ENCODE results near the gene B2M. TPM values are rescaled to one million over a fixed set of nuclear protein-coding genes. Genes with fewer than 3 reads are reported as not detected.

The B2M gene
- total RNA-seq (2014; rRNA removed; shearing (Covaris generic)): 729 and 792 TPM in 2 replicates

- peak within 1 kb of the TSS; percentile 87 for H3K4me3 ChIP-seq
- H3K27me3 ChIP-seq: no peaks in the 10 kb centered on the region
- peaks cover 13% of the 10 kb centered on the region for H3K36me3 ChIP-seq
- H3K4me1 ChIP-seq: 0 out of 2 replicates have a peak, but pooled peaks cover 6% of the 10 kb centered on the region
- H3K9me3 ChIP-seq (replicated peaks): no peaks in the 10 kb centered on the region
- H3K27ac ChIP-seq: peak within 1 kb of the TSS; percentile 79
- DNase-seq: peak; percentile 95 to 98
Observed at GRCh38 chr15:44711096-44711742, at the start of gene B2M, which contains the start of gene PATL2. Gene B2M, plus strand, starts transcription at chr15:44711517. Its CDS starts 30 bp downstream, at chr15:44711547. Gene PATL2, minus strand, starts transcription at chr15:44711323. Its CDS starts 34,833 bp downstream, at chr15:44676490.

- no peak for DNase-seq
- Histone ChIP-seq H3K4me1 (peaks cover 3% of the 10 kb centered on the region), H3K27me3 (no peaks in the 10 kb centered on the region), H3K36me3 (peaks cover 16% of the 10 kb centered on the region; the same call in 1 of the 2 replicates), H3K9me3 (replicated peaks) (no peaks in the 10 kb centered on the region), H3K4me3 (no peak overlapping the region), H3K27ac (no peak overlapping the region)
Observed at GRCh38 chr15:44661576-44661975, 49.7 kb upstream of the B2M start.

- Histone ChIP-seq H3K27me3 (no peaks in the 10 kb centered on the region), H3K4me3 (peak overlapping the region; percentile 89), H3K4me1 (peaks cover 3% of the 10 kb centered on the region), H3K27ac (peak overlapping the region; percentile 88), H3K9me3 (replicated peaks) (no peaks in the 10 kb centered on the region), H3K36me3 (peaks cover 7% of the 10 kb centered on the region; the same call in 1 of the 2 replicates)
- peak; percentile 72 to 78 for DNase-seq
Observed at GRCh38 chr15:44662478-44663409, 48.6 kb upstream of the B2M start.

GRCh38 chr15:44663410-44664308, 47.7 kb upstream of the B2M start, which contains the start of gene SPG11:
Gene SPG11, minus strand, starts transcription at chr15:44663662. Its CDS starts 15 bp downstream, at chr15:44663647.
- no peaks in the 10 kb centered on the region for H3K9me3 ChIP-seq (replicated peaks)
- H3K4me1 ChIP-seq: peaks cover 3% of the 10 kb centered on the region
- peak; percentile 99 for DNase-seq
- H3K4me3 ChIP-seq: peak within 1 kb of the TSS; percentile 89
- no peaks in the 10 kb centered on the region; the same call in 1 of the 2 replicates for H3K27me3 ChIP-seq
- H3K36me3 ChIP-seq: peaks cover 7% of the 10 kb centered on the region; the same call in 1 of the 2 replicates
- H3K27ac ChIP-seq: peak within 1 kb of the TSS; percentile 88

GRCh38 chr15:44666210-44667038, 44.9 kb upstream of the B2M start:
- DNase-seq: no peak
- no peaks in the 10 kb centered on the region for H3K9me3 ChIP-seq (replicated peaks)
- H3K4me1 ChIP-seq: peaks cover 3% of the 10 kb centered on the region
- no peak overlapping the region for H3K27ac ChIP-seq
- no peak overlapping the region for H3K4me3 ChIP-seq
- H3K36me3 ChIP-seq: no peaks in the 10 kb centered on the region
- H3K27me3 ChIP-seq: peaks cover 18% of the 10 kb centered on the region; the same call in 1 of the 2 replicates

- Histone ChIP-seq H3K9me3 (replicated peaks) (no peaks in the 10 kb centered on the region), H3K27me3 (peaks cover 18% of the 10 kb centered on the region; the same call in 1 of the 2 replicates), H3K27ac (no peak overlapping the region), H3K4me3 (no peak overlapping the region), H3K36me3 (no peaks in the 10 kb centered on the region), H3K4me1 (peaks cover 3% of the 10 kb centered on the region)
- no peak for DNase-seq
Observed at GRCh38 chr15:44667039-44667360, 44.3 kb upstream of the B2M start.

GRCh38 chr15:44668921-44669320, 42.4 kb upstream of the B2M start:
- no peak for DNase-seq

GRCh38 chr15:44670087-44670950, 41.0 kb upstream of the B2M start:
- H3K27ac ChIP-seq: no peak overlapping the region
- no peaks in the 10 kb centered on the region for H3K9me3 ChIP-seq (replicated peaks)
- H3K36me3 ChIP-seq: no peaks in the 10 kb centered on the region
- H3K4me3 ChIP-seq: no peak overlapping the region
- H3K4me1 ChIP-seq: no peaks in the 10 kb centered on the region
- peaks cover 18% of the 10 kb centered on the region; the same call in 1 of the 2 replicates for H3K27me3 ChIP-seq
- DNase-seq: no peak

More at GRCh38 chr15:44668921-44669320, 42.4 kb upstream of the B2M start:
- Histone ChIP-seq H3K27me3 (peaks cover 18% of the 10 kb centered on the region; the same call in 1 of the 2 replicates), H3K36me3 (no peaks in the 10 kb centered on the region), H3K27ac (no peak overlapping the region), H3K4me3 (no peak overlapping the region), H3K9me3 (replicated peaks) (no peaks in the 10 kb centered on the region), H3K4me1 (peaks cover 1% of the 10 kb centered on the region; the same call in 1 of the 2 replicates)

- no peak overlapping the region for H3K27ac ChIP-seq
- H3K4me1 ChIP-seq: no peaks in the 10 kb centered on the region
Observed at GRCh38 chr15:44673639-44674038, 37.7 kb upstream of the B2M start.

GRCh38 chr15:44675911-44676310, 35.4 kb upstream of the B2M start:
- Histone ChIP-seq H3K36me3 (no peaks in the 10 kb centered on the region), H3K4me1 (no peaks in the 10 kb centered on the region), H3K27ac (no peak overlapping the region), H3K9me3 (replicated peaks) (no peaks in the 10 kb centered on the region), H3K4me3 (no peak overlapping the region), H3K27me3 (peaks cover under 1% of the 10 kb centered on the region; the same call in 1 of the 2 replicates)
- no peak for DNase-seq

More at GRCh38 chr15:44673639-44674038, 37.7 kb upstream of the B2M start:
- no peaks in the 10 kb centered on the region for H3K36me3 ChIP-seq
- DNase-seq: no peak
- peaks cover 18% of the 10 kb centered on the region; the same call in 1 of the 2 replicates for H3K27me3 ChIP-seq
- no peaks in the 10 kb centered on the region for H3K9me3 ChIP-seq (replicated peaks)
- H3K4me3 ChIP-seq: no peak overlapping the region

- H3K4me3 ChIP-seq: no peak overlapping the region
- no peaks in the 10 kb centered on the region for H3K36me3 ChIP-seq
- no peaks in the 10 kb centered on the region; the same call in 1 of the 2 replicates for H3K4me1 ChIP-seq
- no peaks in the 10 kb centered on the region for H3K27me3 ChIP-seq
- H3K27ac ChIP-seq: no peak overlapping the region
- H3K9me3 ChIP-seq (replicated peaks): no peaks in the 10 kb centered on the region
- DNase-seq: no peak
Observed at GRCh38 chr15:44676676-44677075, 34.6 kb upstream of the B2M start.

GRCh38 chr15:44682211-44682610, 29.1 kb upstream of the B2M start:
- DNase-seq: no peak
- Histone ChIP-seq H3K4me1 (peaks cover 7% of the 10 kb centered on the region), H3K4me3 (no peak overlapping the region), H3K27ac (no peak overlapping the region), H3K36me3 (no peaks in the 10 kb centered on the region), H3K9me3 (replicated peaks) (no peaks in the 10 kb centered on the region), H3K27me3 (no peaks in the 10 kb centered on the region)

All from SJCRH30 (cell line).